Progenitor cell of endocrine pancreas (in vitro differentiated cells): ENCODE results near the gene WDR19. TPM values are rescaled to one million over a fixed set of nuclear protein-coding genes. Genes with fewer than 3 reads are reported as not detected.
A peak's percentile ranks its signal among the peaks of the same experiment; 100 is the strongest.

Experiments
- DNase-seq: peaks from one replicate; pipeline ENCODE4 v3.0.0; 2021; ENCODE audit warnings: low spot score; ENCODE audit not compliant: unreplicated experiment
- H3K27ac Mint-ChIP-seq: 2 replicates; pipeline ENCODE4 v1.8.0; 2021; ENCODE audit warnings: mild to moderate bottlenecking, moderate library complexity, mixed read lengths
- H3K27me3 Mint-ChIP-seq: 2 replicates; pipeline ENCODE4 v1.8.0; 2021; ENCODE audit warnings: mixed read lengths
- H3K36me3 Mint-ChIP-seq: 2 replicates; pipeline ENCODE4 v1.8.0; 2022; ENCODE audit warnings: mixed read lengths; ENCODE audit not compliant: insufficient read depth
- H3K4me1 Mint-ChIP-seq: 2 replicates; pipeline ENCODE4 v1.8.0; 2021; ENCODE audit warnings: low read depth, mixed read lengths
- H3K4me3 Mint-ChIP-seq: 2 replicates; pipeline ENCODE4 v1.8.0; 2021; ENCODE audit warnings: low read depth, mild to moderate bottlenecking, moderate library complexity, mixed read lengths
- H3K9me3 Mint-ChIP-seq: 2 replicates; pipeline ENCODE4 v1.8.0; 2021; ENCODE audit warnings: low read depth, mixed read lengths
- CTCF ChIP-seq: fragments of 200-600 bp; sonication (generic); IDR thresholded peaks from one replicate; pipeline ENCODE4 v1.5.0; 2021; ENCODE audit warnings: antibody characterized with exemption, mild to moderate bottlenecking; ENCODE audit not compliant: unreplicated experiment
- total RNA-seq: library from RNA; stranded (reverse); gene quantifications from 2 replicates; pipeline ENCODE4 v1.2.1, GENCODE V29; 2021

WDR19 gene
- total RNA-seq, 1 donor from 2014 or later, result 81.3 TPM

GRCh38 chr4:39303871-39304270 lies 121.5 kb downstream of the WDR19 start:
- TF ChIP-seq CTCF, result no peak
- H3K4me1 Mint-ChIP-seq, result no peaks in the 10 kb centered on the region
- no peaks in the 10 kb centered on the region for H3K9me3 Mint-ChIP-seq
- H3K4me3 Mint-ChIP-seq, result no peak overlapping the region
- no peak for DNase-seq
- H3K36me3 Mint-ChIP-seq, result peaks cover 29% of the 10 kb centered on the region
- no peak overlapping the region for H3K27ac Mint-ChIP-seq
- H3K27me3 Mint-ChIP-seq, result no peaks in the 10 kb centered on the region

GRCh38 chr4:39304651-39305050 lies 122.3 kb downstream of the WDR19 start:
- H3K4me1 Mint-ChIP-seq, result no peaks in the 10 kb centered on the region
- no peaks in the 10 kb centered on the region for H3K9me3 Mint-ChIP-seq
- peaks cover 26% of the 10 kb centered on the region for H3K36me3 Mint-ChIP-seq
- no peak for TF ChIP-seq CTCF
- H3K4me3 Mint-ChIP-seq, result no peak overlapping the region
- H3K27me3 Mint-ChIP-seq, result no peaks in the 10 kb centered on the region
- no peak for DNase-seq
- H3K27ac Mint-ChIP-seq, result peak overlapping the region; percentile 24

- Mint-ChIP-seq H3K4me1 (no peaks in the 10 kb centered on the region), H3K4me3 (no peak overlapping the region), H3K27ac (no peak overlapping the region), H3K9me3 (no peaks in the 10 kb centered on the region), H3K36me3 (peaks cover 18% of the 10 kb centered on the region), H3K27me3 (no peaks in the 10 kb centered on the region)
- no peak for TF ChIP-seq CTCF
- no peak for DNase-seq
Measured at GRCh38 chr4:39305912-39306677, 123.8 kb downstream of the WDR19 start.

- H3K36me3 Mint-ChIP-seq, result peaks cover 14% of the 10 kb centered on the region
- H3K27ac Mint-ChIP-seq, result peak overlapping the region; percentile 39
Measured at GRCh38 chr4:39308611-39309010, 126.3 kb downstream of the WDR19 start.

GRCh38 chr4:39312816-39313215 lies 130.5 kb downstream of the WDR19 start:
- H3K4me3 Mint-ChIP-seq, result no peak overlapping the region
- no peak overlapping the region for H3K27ac Mint-ChIP-seq
- no peak for DNase-seq
- no peaks in the 10 kb centered on the region for H3K4me1 Mint-ChIP-seq
- no peak for TF ChIP-seq CTCF
- H3K36me3 Mint-ChIP-seq, result peaks cover 11% of the 10 kb centered on the region
- H3K9me3 Mint-ChIP-seq, result no peaks in the 10 kb centered on the region
- H3K27me3 Mint-ChIP-seq, result no peaks in the 10 kb centered on the region

More at GRCh38 chr4:39308611-39309010, 126.3 kb downstream of the WDR19 start:
- no peak for DNase-seq
- Mint-ChIP-seq H3K9me3 (no peaks in the 10 kb centered on the region), H3K4me3 (no peak overlapping the region), H3K4me1 (no peaks in the 10 kb centered on the region), H3K27me3 (no peaks in the 10 kb centered on the region)
- no peak for TF ChIP-seq CTCF
